Fibroblast of lung (primary cell): Measurements from ENCODE around the gene SPATS2L. TPM values are rescaled to one million over a fixed set of nuclear protein-coding genes. Genes with fewer than 3 reads are reported as not detected.

Experiments used
- DNase-seq, 2 donors: peaks; one replicate each; pipeline versions ENCODE4 v3.0.0 to v3.0.0-alpha.2; 2010; ENCODE audit warnings: low read depth in 2 of 2
- H2AFZ ChIP-seq: 2 replicates; pipeline ENCODE4 v1.5.1; 2012; ENCODE audit warnings: low read length, control low read depth, inconsistent platforms
- H3K27ac ChIP-seq: 2 replicates; pipeline ENCODE4 v1.5.1; 2011; ENCODE audit warnings: low read length, control low read depth; ENCODE audit not compliant: insufficient read depth
- H3K27me3 ChIP-seq: 2 replicates; pipeline ENCODE4 v1.5.1; 2011; ENCODE audit warnings: mild to moderate bottlenecking, low read length; ENCODE audit not compliant: control insufficient read depth, insufficient read depth
- H3K36me3 ChIP-seq: 2 replicates; pipeline ENCODE4 v1.5.1; 2011; ENCODE audit warnings: low read length; ENCODE audit not compliant: control insufficient read depth, insufficient read depth
- H3K4me1 ChIP-seq: 2 replicates; pipeline ENCODE4 v1.5.1; 2011; ENCODE audit warnings: low read length; ENCODE audit not compliant: control insufficient read depth, insufficient read depth; ENCODE audit errors: extremely low read depth
- H3K4me2 ChIP-seq: 2 replicates; pipeline ENCODE4 v1.5.1; 2011; ENCODE audit warnings: low read length, control low read depth; ENCODE audit not compliant: insufficient read depth; ENCODE audit errors: extremely low read depth
- H3K4me3 ChIP-seq, 4 experiments: fragments of 200-600 bp in 1 of 4; sonication (generic) in 1 of 4; replicated peaks in 1 of 4; 2 replicates each; pipeline ENCODE4 v1.5.1; 2011 to 2016; ENCODE audit warnings: low read length in 4 of 4, low read depth in 3 of 4, mild to moderate bottlenecking in 3 of 4, control low read depth in 2 of 4, inconsistent platforms in 1 of 4, mixed read lengths in 1 of 4; ENCODE audit not compliant: insufficient read depth in 1 of 4; ENCODE audit errors: control extremely low read depth in 1 of 4
- H3K79me2 ChIP-seq: 2 replicates; pipeline ENCODE4 v1.5.1; 2012; ENCODE audit warnings: mild to moderate bottlenecking, low read length, inconsistent platforms; ENCODE audit not compliant: control insufficient read depth, insufficient read depth
- H3K9ac ChIP-seq: 2 replicates; pipeline ENCODE4 v1.5.1; 2011; ENCODE audit warnings: mild to moderate bottlenecking, low read length, control low read depth; ENCODE audit not compliant: insufficient read depth
- H3K9me3 ChIP-seq: 2 replicates; pipeline ENCODE4 v1.5.1; 2012; ENCODE audit warnings: low read depth, low read length; ENCODE audit not compliant: control insufficient read depth, insufficient read depth
- H4K20me1 ChIP-seq: 2 replicates; pipeline ENCODE4 v1.5.1; 2011; ENCODE audit warnings: low read length; ENCODE audit not compliant: control insufficient read depth, insufficient read depth; ENCODE audit errors: extremely low read depth
- EZH2 ChIP-seq: IDR thresholded peaks from 2 replicates; pipeline ENCODE4 v1.5.1; 2012; ENCODE audit warnings: low read length, control low read depth, mild to moderate bottlenecking; ENCODE audit errors: missing control alignments
- polyA plus RNA-seq, 2 donors: library from polyadenylated mRNA; depleted of rRNA in 1 of 2; stranded (reverse) in 1 of 2; unstranded in 1 of 2; fragments of >200 nt; gene quantifications; 2 replicates each; pipeline ENCODE4 v1.2.1, GENCODE V29; 2011 to 2012; ENCODE audit warnings: missing spikeins in 1 of 2
- total RNA-seq: library from RNA; depleted of rRNA; stranded (reverse); fragments of >200 nt; gene quantifications from 2 replicates; pipeline ENCODE4 v1.2.1, GENCODE V29; 2014
- TF ChIP-seq, protein P1 (sequence below), 2 donors: IDR thresholded peaks in 1 of 2; conservative IDR thresholded peaks in 1 of 2; 1 replicate in 1 of 2; 2 replicates in 1 of 2; pipeline ENCODE4 v1.5.1; 2011 to 2012; ENCODE audit warnings: low read length in 2 of 2, control low read depth in 1 of 2, inconsistent platforms in 1 of 2, low read depth in 1 of 2, mild to moderate bottlenecking in 1 of 2

The SPATS2L gene
- total and polyA plus RNA-seq, 2 donors (not counting 1 experiment from before 2014, with no cell fraction given) = 73.8 to 291 TPM

DNA sequence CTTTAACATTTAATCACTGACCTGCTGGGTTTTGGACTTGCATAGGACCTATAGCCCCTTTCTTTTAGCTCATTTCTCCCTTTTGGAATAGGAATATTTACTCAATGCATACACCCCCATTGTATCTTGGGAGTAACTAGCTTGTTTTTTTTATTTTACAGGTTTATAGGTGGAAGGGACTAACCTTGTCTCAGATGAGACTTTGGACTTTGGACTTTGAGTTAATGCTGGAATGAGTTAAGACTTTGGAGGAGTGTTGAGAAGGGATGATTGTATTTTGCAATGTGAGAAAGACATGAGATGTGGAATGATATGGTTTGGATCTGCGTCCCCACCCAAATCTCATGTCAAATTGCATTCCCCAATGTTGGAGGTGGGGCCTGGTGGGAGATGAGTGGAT, 43.2 kb upstream of the SPATS2L start:
- Histone ChIP-seq H4K20me1 (no peaks in the 10 kb centered on the region), H2AFZ (no peak overlapping the region), H3K79me2 (no peaks in the 10 kb centered on the region), H3K9me3 (no peaks in the 10 kb centered on the region), H3K9ac (no peak overlapping the region), H3K4me1 (no peaks in the 10 kb centered on the region), H3K4me3 (no peak overlapping the region), H3K27me3 (no peaks in the 10 kb centered on the region), H3K36me3 (no peaks in the 10 kb centered on the region), H3K27ac (no peak overlapping the region), H3K4me2 (no peak overlapping the region)
- no peak for DNase-seq
- no peak for TF ChIP-seq EZH2
- TF ChIP-seq, protein P1, sequence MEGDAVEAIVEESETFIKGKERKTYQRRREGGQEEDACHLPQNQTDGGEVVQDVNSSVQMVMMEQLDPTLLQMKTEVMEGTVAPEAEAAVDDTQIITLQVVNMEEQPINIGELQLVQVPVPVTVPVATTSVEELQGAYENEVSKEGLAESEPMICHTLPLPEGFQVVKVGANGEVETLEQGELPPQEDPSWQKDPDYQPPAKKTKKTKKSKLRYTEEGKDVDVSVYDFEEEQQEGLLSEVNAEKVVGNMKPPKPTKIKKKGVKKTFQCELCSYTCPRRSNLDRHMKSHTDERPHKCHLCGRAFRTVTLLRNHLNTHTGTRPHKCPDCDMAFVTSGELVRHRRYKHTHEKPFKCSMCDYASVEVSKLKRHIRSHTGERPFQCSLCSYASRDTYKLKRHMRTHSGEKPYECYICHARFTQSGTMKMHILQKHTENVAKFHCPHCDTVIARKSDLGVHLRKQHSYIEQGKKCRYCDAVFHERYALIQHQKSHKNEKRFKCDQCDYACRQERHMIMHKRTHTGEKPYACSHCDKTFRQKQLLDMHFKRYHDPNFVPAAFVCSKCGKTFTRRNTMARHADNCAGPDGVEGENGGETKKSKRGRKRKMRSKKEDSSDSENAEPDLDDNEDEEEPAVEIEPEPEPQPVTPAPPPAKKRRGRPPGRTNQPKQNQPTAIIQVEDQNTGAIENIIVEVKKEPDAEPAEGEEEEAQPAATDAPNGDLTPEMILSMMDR (conservative IDR thresholded peaks at IDR 0.05 in 1 of 2, IDR thresholded peaks at IDR 0.05 in 1 of 2; ENCODE audit: low read depth in 1 of 2, low read length in 2 of 2) = no peak

DNA sequence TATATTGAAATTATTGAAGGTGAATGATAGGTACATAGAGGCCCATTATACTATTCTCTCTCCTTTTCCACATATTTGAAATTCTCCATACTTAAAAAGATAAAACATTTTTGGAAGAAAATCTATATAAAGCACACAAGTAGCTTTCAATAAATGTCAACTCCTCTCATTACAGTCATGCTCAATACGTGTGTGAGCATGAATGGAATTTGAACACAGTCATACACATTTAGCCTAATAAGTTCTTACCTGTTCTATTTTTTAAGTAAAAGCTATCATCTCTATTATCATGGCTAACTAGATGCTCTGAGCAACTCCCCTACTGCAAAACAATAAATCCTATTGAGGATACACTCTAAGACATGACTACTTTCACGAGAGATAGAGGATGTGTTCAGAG, 41.9 kb upstream of the SPATS2L start:
- Histone ChIP-seq H3K27ac (no peak overlapping the region), H3K4me3 (no peak overlapping the region), H2AFZ (no peak overlapping the region), H3K36me3 (no peaks in the 10 kb centered on the region), H3K9me3 (no peaks in the 10 kb centered on the region), H3K4me2 (no peak overlapping the region), H3K79me2 (no peaks in the 10 kb centered on the region), H3K27me3 (no peaks in the 10 kb centered on the region), H3K4me1 (no peaks in the 10 kb centered on the region), H3K9ac (no peak overlapping the region), H4K20me1 (no peaks in the 10 kb centered on the region)
- no peak for DNase-seq
- TF ChIP-seq, protein P1 (conservative IDR thresholded peaks at IDR 0.05 in 1 of 2, IDR thresholded peaks at IDR 0.05 in 1 of 2; ENCODE audit: low read depth in 1 of 2, low read length in 2 of 2) = no peak
- no peak for TF ChIP-seq EZH2

DNA sequence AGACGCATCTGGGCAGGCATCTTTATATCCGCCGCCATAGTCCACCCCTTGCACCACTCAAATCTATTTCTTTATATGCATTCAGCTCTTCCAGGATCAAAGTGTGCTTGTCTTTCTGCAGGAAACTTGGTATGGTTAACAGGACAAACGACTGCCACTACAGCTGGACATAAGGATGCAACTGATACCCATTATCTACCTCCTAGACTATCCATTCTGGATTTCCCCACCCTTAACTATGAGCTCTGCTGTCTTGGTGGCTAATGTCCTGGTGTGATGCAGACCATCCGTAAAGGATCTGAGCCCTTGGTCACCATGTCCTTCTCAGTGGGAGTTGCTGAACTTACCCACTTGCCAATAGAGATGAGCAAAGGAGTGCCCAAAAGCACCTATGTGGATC, 40.1 kb upstream of the SPATS2L start:
- H3K9me3 ChIP-seq = no peaks in the 10 kb centered on the region
- no peak overlapping the region for H2AFZ ChIP-seq
- no peaks in the 10 kb centered on the region for H3K4me1 ChIP-seq
- no peak overlapping the region for H3K4me3 ChIP-seq
- no peak overlapping the region for H3K4me2 ChIP-seq
- no peaks in the 10 kb centered on the region for H4K20me1 ChIP-seq
- H3K9ac ChIP-seq = no peak overlapping the region
- no peaks in the 10 kb centered on the region for H3K27me3 ChIP-seq
- H3K79me2 ChIP-seq = no peaks in the 10 kb centered on the region
- H3K27ac ChIP-seq = no peak overlapping the region
- no peak for TF ChIP-seq EZH2
- TF ChIP-seq, protein P1 (conservative IDR thresholded peaks at IDR 0.05 in 1 of 2, IDR thresholded peaks at IDR 0.05 in 1 of 2; ENCODE audit: low read depth in 1 of 2, low read length in 2 of 2) = no peak
- DNase-seq = no peak
- H3K36me3 ChIP-seq = no peaks in the 10 kb centered on the region
